Parathyroid adenoma (tissue), 2 donors: ENCODE data around the gene P2RX4.
"Not testable (repeated sequence)": the region's sequence is repeated elsewhere in the genome, so short reads cannot be mapped to it uniquely, and the experiment has no call there.

ENCODE experiments used
- H2AFZ ChIP-seq: fragments of 300-600 bp; sonication (generic); one replicate; pipeline ENCODE4 v1.7.0; 2017; ENCODE audit warnings: antibody characterized with exemption, mild to moderate bottlenecking
- H3K27ac ChIP-seq: fragments of 300-600 bp; sonication (generic); one replicate; pipeline ENCODE4 v1.7.0; 2017
- H3K27me3 ChIP-seq: fragments of 300-600 bp; sonication (generic); one replicate; pipeline ENCODE4 v1.7.0; 2017; ENCODE audit warnings: low read length; ENCODE audit not compliant: control insufficient read depth, insufficient read depth
- H3K36me3 ChIP-seq: fragments of 300-600 bp; sonication (generic); one replicate; pipeline ENCODE4 v1.7.0; 2017; ENCODE audit warnings: low read length; ENCODE audit not compliant: control insufficient read depth, insufficient read depth
- H3K4me1 ChIP-seq: fragments of 300-600 bp; sonication (generic); one replicate; pipeline ENCODE4 v1.7.0; 2017; ENCODE audit warnings: control low read depth
- H3K4me2 ChIP-seq: fragments of 300-600 bp; sonication (generic); one replicate; pipeline ENCODE4 v1.7.0; 2017; ENCODE audit warnings: low read length
- H3K4me3 ChIP-seq: fragments of 300-600 bp; sonication (generic); one replicate; pipeline ENCODE4 v1.7.0; 2017; ENCODE audit warnings: low read depth, low read length
- H3K79me2 ChIP-seq: fragments of 300-600 bp; sonication (generic); one replicate; pipeline ENCODE4 v1.7.0; 2017; ENCODE audit warnings: control low read depth
- H3K9ac ChIP-seq: fragments of 300-600 bp; sonication (generic); one replicate; pipeline ENCODE4 v1.7.0; 2017; ENCODE audit warnings: mild to moderate bottlenecking
- H3K9me3 ChIP-seq: fragments of 300-600 bp; sonication (generic); one replicate; pipeline ENCODE4 v1.7.0; 2017; ENCODE audit warnings: low read length; ENCODE audit not compliant: control insufficient read depth
- CTCF ChIP-seq: fragments of 300-600 bp; sonication (generic); IDR thresholded peaks from one replicate; pipeline ENCODE4 v1.7.0; 2017; ENCODE audit warnings: antibody characterized with exemption, mild to moderate bottlenecking
- donor health status: primary hyperparathyroidism.

P2RX4 gene

DNA sequence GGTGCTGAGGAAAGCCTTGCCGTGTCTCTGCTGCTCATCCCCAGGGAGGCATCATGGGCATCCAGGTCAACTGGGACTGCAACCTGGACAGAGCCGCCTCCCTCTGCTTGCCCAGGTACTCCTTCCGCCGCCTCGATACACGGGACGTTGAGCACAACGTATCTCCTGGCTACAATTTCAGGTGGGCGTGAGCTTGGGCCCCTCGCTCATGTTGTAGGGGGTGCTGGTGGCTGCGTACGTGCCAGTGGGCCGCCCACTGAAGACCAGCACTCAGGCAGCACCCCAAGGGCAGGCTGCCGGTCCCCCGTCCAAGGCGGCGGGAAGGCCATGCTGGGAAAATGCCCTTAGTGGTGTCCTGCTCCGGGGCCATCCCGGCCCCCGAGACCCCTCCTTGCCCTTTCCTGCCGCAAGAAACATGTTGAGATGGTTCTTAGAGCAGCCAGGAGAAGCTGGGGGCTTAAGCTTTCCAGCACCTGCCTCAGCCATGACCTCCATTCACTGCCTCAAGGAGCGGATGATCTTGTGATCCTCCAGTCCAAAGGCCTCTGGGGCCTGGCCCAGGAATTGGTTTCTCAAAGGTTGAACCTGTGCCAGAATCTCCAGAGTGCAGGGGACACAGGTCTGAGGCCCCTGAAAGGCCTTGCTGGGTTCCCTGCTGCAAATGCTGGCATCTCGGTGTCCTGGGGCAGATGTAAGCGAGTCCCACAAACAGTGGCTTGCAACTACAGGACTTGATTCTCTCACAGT is 19.2 kb downstream of the P2RX4 start:
- no peaks in the 10 kb centered on the region for H3K27me3 ChIP-seq
- no peak overlapping the region for H3K4me2 ChIP-seq
- H3K79me2 ChIP-seq, result no peaks in the 10 kb centered on the region
- H3K9me3 ChIP-seq, result no peaks in the 10 kb centered on the region
- no peak overlapping the region for H3K4me3 ChIP-seq
- H3K4me1 ChIP-seq, result peaks cover 8% of the 10 kb centered on the region
- no peak overlapping the region for H3K9ac ChIP-seq
- no peak overlapping the region for H2AFZ ChIP-seq
- no peak for TF ChIP-seq CTCF
- no peaks in the 10 kb centered on the region for H3K36me3 ChIP-seq
- H3K27ac ChIP-seq, result no peak overlapping the region

DNA sequence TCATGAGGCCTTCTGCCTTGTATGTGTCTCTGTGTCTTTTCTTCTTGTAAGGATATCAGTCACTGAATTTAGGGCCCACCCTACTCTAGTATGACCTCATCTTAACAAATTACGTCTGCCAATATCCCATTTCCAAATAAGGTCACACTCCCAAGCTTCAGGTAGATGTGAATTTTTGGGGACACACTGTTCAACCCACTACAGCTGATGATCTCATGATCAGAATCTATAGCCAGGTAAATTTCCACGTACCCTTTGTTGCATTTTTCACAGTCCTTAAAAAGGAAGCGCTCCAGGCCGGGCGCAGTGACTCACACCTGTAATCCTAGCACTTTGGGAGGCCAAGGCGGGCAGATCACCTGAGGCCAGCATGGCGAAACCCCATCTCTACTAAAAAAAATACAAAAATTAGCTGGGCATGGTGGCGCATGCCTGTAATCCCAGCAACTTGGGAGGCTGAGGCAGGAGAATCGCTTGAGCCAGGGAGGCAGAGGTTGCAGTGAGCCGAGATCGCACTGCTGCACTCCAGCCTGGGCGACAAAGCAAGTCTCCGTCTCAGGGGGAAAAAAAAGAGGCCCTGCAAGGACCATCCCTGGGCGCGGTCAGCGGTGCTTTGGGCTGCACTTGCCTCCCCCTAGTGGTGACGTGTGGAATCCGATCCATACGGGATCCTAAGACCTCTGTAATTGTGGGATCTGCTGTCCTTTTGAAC is 20.1 kb downstream of the P2RX4 start:
- H3K27me3 ChIP-seq, H3K9ac ChIP-seq, H3K36me3 ChIP-seq, H3K4me3 ChIP-seq, H3K27ac ChIP-seq, H3K4me1 ChIP-seq, H3K4me2 ChIP-seq, H3K79me2 ChIP-seq, H2AFZ ChIP-seq, H3K9me3 ChIP-seq: not testable (repeated sequence)
- peak; percentile 96 for TF ChIP-seq CTCF

GRCh38 chr12:121230538-121230907 is 20.6 kb downstream of the P2RX4 start:
- H3K9me3 ChIP-seq, result no peaks in the 10 kb centered on the region
- no peaks in the 10 kb centered on the region for H3K36me3 ChIP-seq
- H3K4me2 ChIP-seq, result no peak overlapping the region
- no peak overlapping the region for H3K4me3 ChIP-seq
- H3K79me2 ChIP-seq, result no peaks in the 10 kb centered on the region
- peaks cover 8% of the 10 kb centered on the region for H3K4me1 ChIP-seq
- H2AFZ ChIP-seq, result no peak overlapping the region
- H3K27ac ChIP-seq, result no peak overlapping the region
- no peaks in the 10 kb centered on the region for H3K27me3 ChIP-seq
- H3K9ac ChIP-seq, result no peak overlapping the region
- no peak for TF ChIP-seq CTCF

GRCh38 chr12:121232163-121232562 is 22.2 kb downstream of the P2RX4 start:
- Histone ChIP-seq H2AFZ (no peak overlapping the region), H3K27ac (no peak overlapping the region), H3K4me1 (peaks cover 4% of the 10 kb centered on the region), H3K27me3 (no peaks in the 10 kb centered on the region), H3K9me3 (no peaks in the 10 kb centered on the region), H3K9ac (no peak overlapping the region), H3K4me3 (no peak overlapping the region), H3K4me2 (no peak overlapping the region), H3K36me3 (no peaks in the 10 kb centered on the region), H3K79me2 (no peaks in the 10 kb centered on the region)
- TF ChIP-seq CTCF, result no peak
